IgD-negative memory B cell (primary cell): ENCODE results near the gene AXDND1. TPM values are rescaled to one million over a fixed set of nuclear protein-coding genes. Genes with fewer than 3 reads are reported as not detected.
"Not testable (repeated sequence)": the region's sequence is repeated elsewhere in the genome, so short reads cannot be mapped to it uniquely, and the experiment has no call there.

Source experiments
- H3K27ac Mint-ChIP-seq, 3 donors: one replicate each; pipeline ENCODE4 v1.8.0; 2020 to 2022; ENCODE audit warnings: mild to moderate bottlenecking in 3 of 3, mixed read lengths in 3 of 3, moderate library complexity in 1 of 3
- H3K27me3 Mint-ChIP-seq: one replicate; pipeline ENCODE4 v1.8.0; 2021; ENCODE audit warnings: mixed read lengths
- H3K36me3 Mint-ChIP-seq: one replicate; pipeline ENCODE4 v1.8.0; 2020; ENCODE audit warnings: mild to moderate bottlenecking, mixed read lengths
- H3K4me1 Mint-ChIP-seq, 3 donors: one replicate each; pipeline ENCODE4 v1.8.0; 2020 to 2022; ENCODE audit warnings: mixed read lengths in 3 of 3, mild to moderate bottlenecking in 1 of 3
- H3K4me3 Mint-ChIP-seq, 4 donors: one replicate each; pipeline ENCODE4 v1.8.0; 2020 to 2022; ENCODE audit warnings: mild to moderate bottlenecking in 4 of 4, mixed read lengths in 4 of 4, moderate library complexity in 3 of 4
- H3K9me3 Mint-ChIP-seq, 3 donors: one replicate each; pipeline ENCODE4 v1.8.0; 2020 to 2021; ENCODE audit warnings: mixed read lengths in 3 of 3, mild to moderate bottlenecking in 1 of 3
- polyA plus RNA-seq: library from polyadenylated mRNA; unstranded; fragments of 300-500 nt; fragmentation: Illumina TruSeq; gene quantifications from one replicate; pipeline ENCODE4 v1.2.3, GENCODE V29; 2021

AXDND1 gene
- polyA plus RNA-seq, 1 donor from 2014 or later, result not detected

GRCh38 chr1:179476484-179476883 lies 110.7 kb downstream of the AXDND1 start:
- peaks cover 11 to 31% (median 27%) of the 10 kb centered on the region in 3 donors for H3K9me3 Mint-ChIP-seq

GRCh38 chr1:179478370-179478769 lies 112.6 kb downstream of the AXDND1 start:
- Mint-ChIP-seq H3K36me3 (peaks cover 4% of the 10 kb centered on the region), H3K27ac (no peak overlapping the region), H3K4me1 (no peaks in the 10 kb centered on the region), H3K9me3 (peaks cover 13 to 35% (median 32%) of the 10 kb centered on the region in 3 donors), H3K4me3 (no peak overlapping the region), H3K27me3 (no peaks in the 10 kb centered on the region)

More at GRCh38 chr1:179476484-179476883, 110.7 kb downstream of the AXDND1 start:
- no peaks in the 10 kb centered on the region for H3K4me1 Mint-ChIP-seq
- peak overlapping the region in 1 of 4 donors; percentile 71 for H3K4me3 Mint-ChIP-seq
- no peak overlapping the region for H3K27ac Mint-ChIP-seq
- H3K36me3 Mint-ChIP-seq, result peaks cover 4% of the 10 kb centered on the region
- H3K27me3 Mint-ChIP-seq, result no peaks in the 10 kb centered on the region

- Mint-ChIP-seq H3K27ac (no peak overlapping the region), H3K36me3 (no peaks in the 10 kb centered on the region), H3K9me3 (peaks cover 4 to 19% (median 16%) of the 10 kb centered on the region in 3 donors), H3K4me3 (no peak overlapping the region), H3K27me3 (peaks cover 1% of the 10 kb centered on the region), H3K4me1 (no peaks in the 10 kb centered on the region)
These were observed 124.8 kb downstream of the AXDND1 start for GRCh38 chr1:179490611-179491010.

GRCh38 chr1:179493323-179493722 lies 127.6 kb downstream of the AXDND1 start:
- H3K9me3 Mint-ChIP-seq, result peaks cover under 1 to 7% (median 2%) of the 10 kb centered on the region in 3 donors
- no peak overlapping the region for H3K4me3 Mint-ChIP-seq
- no peaks in the 10 kb centered on the region for H3K4me1 Mint-ChIP-seq
- H3K27me3 Mint-ChIP-seq, result peaks cover 8% of the 10 kb centered on the region
- H3K27ac Mint-ChIP-seq, result no peak overlapping the region
- no peaks in the 10 kb centered on the region for H3K36me3 Mint-ChIP-seq

GRCh38 chr1:179506199-179506598 lies 140.4 kb downstream of the AXDND1 start:
- no peaks in the 10 kb centered on the region for H3K36me3 Mint-ChIP-seq
- H3K4me1 Mint-ChIP-seq, result peaks cover 10 to 21% (median 12%) of the 10 kb centered on the region in 3 donors
- H3K9me3 Mint-ChIP-seq, result no peaks in the 10 kb centered on the region
- no peaks in the 10 kb centered on the region for H3K27me3 Mint-ChIP-seq
- no peak overlapping the region for H3K27ac Mint-ChIP-seq
- no peak overlapping the region for H3K4me3 Mint-ChIP-seq

- H3K4me3 Mint-ChIP-seq, result peak overlapping the region in 1 of 4 donors; percentile 1
- peaks cover 0 to 16% (median 4%) of the 10 kb centered on the region in 3 donors for H3K9me3 Mint-ChIP-seq
- no peak overlapping the region for H3K27ac Mint-ChIP-seq
- H3K36me3 Mint-ChIP-seq, result peaks cover 2% of the 10 kb centered on the region
- no peaks in the 10 kb centered on the region for H3K27me3 Mint-ChIP-seq
- H3K4me1 Mint-ChIP-seq, result peaks cover 19 to 30% (median 19%) of the 10 kb centered on the region in 3 donors
These were observed 143.6 kb downstream of the AXDND1 start for GRCh38 chr1:179509384-179509783.

- no peaks in the 10 kb centered on the region for H3K27me3 Mint-ChIP-seq
- H3K36me3 Mint-ChIP-seq, result peaks cover 2% of the 10 kb centered on the region
- H3K27ac Mint-ChIP-seq, result peak overlapping the region in 2 of 3 donors; percentile 24 to 85
- peaks cover 0 to 16% (median 4%) of the 10 kb centered on the region in 3 donors for H3K9me3 Mint-ChIP-seq
- peak overlapping the region in 3 of 4 donors; percentile 0 to 56 (median 22) for H3K4me3 Mint-ChIP-seq
- peaks cover 19 to 30% (median 19%) of the 10 kb centered on the region in 3 donors for H3K4me1 Mint-ChIP-seq
These were observed 144.3 kb downstream of the AXDND1 start for GRCh38 chr1:179510038-179510437.

- Mint-ChIP-seq H3K4me1 (peaks cover 7% of the 10 kb centered on the region in 3 donors), H3K9me3 (peaks cover 4 to 21% (median 5%) of the 10 kb centered on the region in 3 donors), H3K36me3 (peaks cover 5% of the 10 kb centered on the region), H3K4me3 (no peak overlapping the region), H3K27me3 (peaks cover 1% of the 10 kb centered on the region), H3K27ac (no peak overlapping the region)
These were observed 151.4 kb downstream of the AXDND1 start for GRCh38 chr1:179516976-179517705.

GRCh38 chr1:179518544-179518943 lies 152.8 kb downstream of the AXDND1 start:
- H3K36me3 Mint-ChIP-seq, H3K27ac Mint-ChIP-seq, H3K27me3 Mint-ChIP-seq, H3K4me1 Mint-ChIP-seq, H3K4me3 Mint-ChIP-seq: not testable (repeated sequence)
- H3K9me3 Mint-ChIP-seq, result peaks cover 4 to 12% (median 5%) of the 10 kb centered on the region in 3 donors

- H3K9me3 Mint-ChIP-seq, result peaks cover 0 to 2% (median 0%) of the 10 kb centered on the region in 3 donors
- no peaks in the 10 kb centered on the region for H3K4me1 Mint-ChIP-seq
- H3K4me3 Mint-ChIP-seq, result no peak overlapping the region
- no peak overlapping the region for H3K27ac Mint-ChIP-seq
- no peaks in the 10 kb centered on the region for H3K36me3 Mint-ChIP-seq
- H3K27me3 Mint-ChIP-seq, result peaks cover 2% of the 10 kb centered on the region
These were observed 163.9 kb downstream of the AXDND1 start for GRCh38 chr1:179529482-179530195.

- Mint-ChIP-seq H3K36me3 (no peaks in the 10 kb centered on the region), H3K27ac (no peak overlapping the region), H3K4me3 (no peak overlapping the region), H3K4me1 (no peaks in the 10 kb centered on the region), H3K9me3 (peaks cover 0 to 2% (median 0%) of the 10 kb centered on the region in 3 donors), H3K27me3 (peaks cover 2% of the 10 kb centered on the region)
These were observed 164.6 kb downstream of the AXDND1 start for GRCh38 chr1:179530352-179530751.

- H3K4me1 Mint-ChIP-seq, result no peaks in the 10 kb centered on the region
- no peak overlapping the region for H3K4me3 Mint-ChIP-seq
- peaks cover 0 to 9% (median 3%) of the 10 kb centered on the region in 3 donors for H3K9me3 Mint-ChIP-seq
- H3K27me3 Mint-ChIP-seq, result peaks cover 8% of the 10 kb centered on the region
- no peaks in the 10 kb centered on the region for H3K36me3 Mint-ChIP-seq
- no peak overlapping the region for H3K27ac Mint-ChIP-seq
These were observed 176.0 kb downstream of the AXDND1 start for GRCh38 chr1:179541774-179542173.

GRCh38 chr1:179545321-179545720 lies 179.6 kb downstream of the AXDND1 start:
- H3K36me3 Mint-ChIP-seq, result no peaks in the 10 kb centered on the region
- peaks cover 0 to 3% (median 0%) of the 10 kb centered on the region in 3 donors for H3K9me3 Mint-ChIP-seq
- H3K27ac Mint-ChIP-seq, result no peak overlapping the region
- H3K4me3 Mint-ChIP-seq, result no peak overlapping the region
- H3K4me1 Mint-ChIP-seq, result no peaks in the 10 kb centered on the region
- peaks cover 8% of the 10 kb centered on the region for H3K27me3 Mint-ChIP-seq

- H3K4me1 Mint-ChIP-seq, result peaks cover 0 to 2% (median 0%) of the 10 kb centered on the region in 3 donors
- no peak overlapping the region for H3K4me3 Mint-ChIP-seq
- H3K27ac Mint-ChIP-seq, result no peak overlapping the region
- H3K9me3 Mint-ChIP-seq, result peaks cover 0 to 3% (median 0%) of the 10 kb centered on the region in 3 donors
- H3K27me3 Mint-ChIP-seq, result peaks cover 8% of the 10 kb centered on the region
- H3K36me3 Mint-ChIP-seq, result no peaks in the 10 kb centered on the region
These were observed 181.3 kb downstream of the AXDND1 start for GRCh38 chr1:179547021-179547535.
